Measurements from ENCODE around the gene CCDC137. TPM values are rescaled to one million over a fixed set of nuclear protein-coding genes. Genes with fewer than 3 reads are reported as not detected.

CCDC137 gene
- total RNA-seq, 1 donor from 2014 or later, result 5.6 TPM

GRCh38 chr17:81702934-81703746, 36.6 kb downstream of the CCDC137 start, which contains the start of gene MRPL12:
Gene MRPL12, plus strand, starts transcription at chr17:81703367. Its CDS starts 135 bp downstream, at chr17:81703502.
- DNase-seq, result peak; percentile 98

- no peak for DNase-seq
Measured at GRCh38 chr17:81703747-81704654, 37.5 kb downstream of the CCDC137 start.

GRCh38 chr17:81705518-81706231, 39.1 kb downstream of the CCDC137 start:
- no peak for DNase-seq

GRCh38 chr17:81706232-81706611, 39.7 kb downstream of the CCDC137 start:
- DNase-seq, result no peak

- no peak for DNase-seq
Measured at GRCh38 chr17:81706757-81707624, 40.5 kb downstream of the CCDC137 start.

GRCh38 chr17:81707725-81708646, 41.4 kb downstream of the CCDC137 start:
- DNase-seq, result no peak

GRCh38 chr17:81708739-81709185, 42.2 kb downstream of the CCDC137 start:
- DNase-seq, result no peak

- DNase-seq, result no peak
Measured at GRCh38 chr17:81710514-81711308, 44.2 kb downstream of the CCDC137 start.

- DNase-seq, result peak; percentile 83
Measured at GRCh38 chr17:81711814-81712467, 45.4 kb downstream of the CCDC137 start, which contains the start of gene SLC25A10. Gene SLC25A10, plus strand, starts transcription at chr17:81712284. Its CDS starts 143 bp downstream, at chr17:81712427.

- no peak for DNase-seq
Measured at GRCh38 chr17:81712468-81713003, 46.0 kb downstream of the CCDC137 start.

- no peak for DNase-seq
Measured at GRCh38 chr17:81713004-81713555, 46.5 kb downstream of the CCDC137 start.

GRCh38 chr17:81713556-81714411, 47.2 kb downstream of the CCDC137 start:
- DNase-seq, result no peak

GRCh38 chr17:81714412-81715106, 48.0 kb downstream of the CCDC137 start:
- no peak for DNase-seq

GRCh38 chr17:81715107-81715871, 48.8 kb downstream of the CCDC137 start:
- DNase-seq, result no peak

GRCh38 chr17:81715872-81716673, 49.5 kb downstream of the CCDC137 start:
- no peak for DNase-seq
